Measurements from ENCODE around the gene GABARAP.
A peak's percentile ranks its signal among the peaks of the same experiment; 100 is the strongest.
"Not testable (repeated sequence)": the region's sequence is repeated elsewhere in the genome, so short reads cannot be mapped to it uniquely, and the experiment has no call there.

GABARAP gene

GRCh38 chr17:7260651-7261378 is 18.6 kb upstream of the GABARAP start:
- no peak for DNase-seq (ENCODE audit: low spot score)

DNA sequence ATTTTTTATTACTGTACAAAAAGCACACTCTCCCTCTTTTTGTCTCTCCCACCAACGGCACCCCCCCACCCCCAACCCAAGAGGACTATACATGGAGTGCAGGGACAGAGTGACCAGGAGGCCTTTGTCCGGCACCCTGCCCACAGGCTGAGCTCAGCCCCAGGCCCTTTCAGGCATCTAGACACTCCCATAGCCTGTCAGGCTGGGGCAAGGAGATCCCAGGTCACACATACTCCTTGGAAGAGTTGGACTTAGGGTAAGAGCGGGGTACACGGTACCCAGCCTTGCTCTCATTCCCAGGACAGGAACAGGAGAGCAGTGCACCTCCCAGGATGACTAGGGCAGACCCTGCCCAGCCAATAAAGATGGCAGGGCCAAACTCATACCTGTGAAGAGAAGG is 17.9 kb upstream of the GABARAP start:
- no peak for DNase-seq (ENCODE audit: low spot score)

DNA sequence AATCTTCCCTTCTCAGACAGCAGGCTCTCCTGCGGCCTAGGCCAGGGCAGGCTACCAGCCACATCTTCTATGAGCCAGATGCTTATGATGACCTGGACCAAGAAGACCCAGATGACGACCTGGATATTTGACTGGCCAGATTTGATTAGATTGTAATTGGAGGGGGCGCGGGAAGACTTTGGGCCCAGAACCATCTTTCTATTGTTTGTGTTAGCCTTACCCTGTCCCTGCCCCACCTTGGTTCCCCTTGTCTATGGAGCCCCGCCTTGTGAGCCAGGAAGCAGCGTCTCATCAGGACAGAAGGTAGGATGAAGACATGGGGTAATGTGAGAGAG is 17.3 kb upstream of the GABARAP start:
- DNase-seq (ENCODE audit: low spot score), result no peak

DNA sequence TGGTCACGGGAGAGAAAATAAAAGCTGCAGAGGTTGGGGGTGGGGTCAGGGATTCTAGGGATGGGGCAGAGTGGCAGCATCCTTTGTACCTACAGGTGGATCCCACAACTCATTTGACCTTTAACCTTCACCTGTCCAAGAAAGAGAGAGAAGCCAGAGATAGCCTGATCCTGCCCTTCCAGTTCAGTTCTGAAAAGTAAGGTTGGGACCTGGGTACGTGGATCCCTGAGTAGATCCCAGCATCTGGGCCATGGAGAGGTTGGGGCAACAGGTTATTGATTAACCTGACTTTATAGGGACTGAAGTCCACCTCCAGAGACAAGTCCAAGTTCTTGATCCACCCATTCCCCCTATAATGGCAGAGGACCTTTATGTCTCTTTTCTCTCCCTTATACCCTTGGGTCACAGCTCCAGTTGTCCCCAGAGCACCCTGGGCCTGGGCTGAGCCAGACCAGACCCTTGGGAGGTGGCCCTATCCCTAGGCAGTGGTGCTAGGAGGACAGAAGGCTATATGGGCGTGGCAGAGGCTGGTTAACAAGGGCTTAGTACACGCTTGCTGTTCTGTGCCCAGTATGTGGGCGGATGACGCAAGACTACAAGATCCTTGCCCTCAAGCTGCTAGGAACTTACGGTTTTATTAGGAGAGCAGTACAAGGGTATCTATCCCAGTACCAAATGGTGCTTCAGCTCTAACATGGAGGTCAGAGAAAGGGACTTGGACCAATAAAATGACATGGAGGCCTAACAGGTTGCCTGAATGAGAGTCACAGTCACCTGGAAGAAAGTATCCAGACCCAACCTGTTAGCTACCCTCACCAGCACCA is 16.7 kb upstream of the GABARAP start:
- peak; percentile 70 for DNase-seq (ENCODE audit: low spot score)

- DNase-seq (ENCODE audit: low spot score), result no peak
Measured at GRCh38 chr17:7256766-7257456, 14.7 kb upstream of the GABARAP start.

DNA sequence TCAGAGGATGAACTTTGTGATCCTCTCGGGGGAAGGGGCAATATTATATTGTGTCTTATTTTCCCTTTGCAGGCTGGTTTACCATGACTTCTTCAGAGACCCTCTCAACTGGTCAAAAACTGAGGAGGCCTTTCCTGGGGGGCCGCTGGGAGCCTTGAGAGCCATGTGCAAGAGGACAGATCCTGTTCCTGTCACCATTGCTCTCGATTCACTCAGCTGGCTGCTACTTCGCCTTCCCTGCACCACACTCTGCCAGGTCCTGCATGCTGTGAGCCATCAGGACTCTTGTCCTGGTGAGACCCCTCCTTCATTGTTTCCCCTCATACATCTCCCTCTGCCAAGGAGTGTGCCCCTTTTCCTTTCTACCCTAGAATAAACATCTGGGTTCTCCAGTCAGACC is 12.3 kb upstream of the GABARAP start:
- no peak for DNase-seq (ENCODE audit: low spot score)

GRCh38 chr17:7253082-7253481 is 10.8 kb upstream of the GABARAP start:
- no peak for DNase-seq (ENCODE audit: low spot score)

DNA sequence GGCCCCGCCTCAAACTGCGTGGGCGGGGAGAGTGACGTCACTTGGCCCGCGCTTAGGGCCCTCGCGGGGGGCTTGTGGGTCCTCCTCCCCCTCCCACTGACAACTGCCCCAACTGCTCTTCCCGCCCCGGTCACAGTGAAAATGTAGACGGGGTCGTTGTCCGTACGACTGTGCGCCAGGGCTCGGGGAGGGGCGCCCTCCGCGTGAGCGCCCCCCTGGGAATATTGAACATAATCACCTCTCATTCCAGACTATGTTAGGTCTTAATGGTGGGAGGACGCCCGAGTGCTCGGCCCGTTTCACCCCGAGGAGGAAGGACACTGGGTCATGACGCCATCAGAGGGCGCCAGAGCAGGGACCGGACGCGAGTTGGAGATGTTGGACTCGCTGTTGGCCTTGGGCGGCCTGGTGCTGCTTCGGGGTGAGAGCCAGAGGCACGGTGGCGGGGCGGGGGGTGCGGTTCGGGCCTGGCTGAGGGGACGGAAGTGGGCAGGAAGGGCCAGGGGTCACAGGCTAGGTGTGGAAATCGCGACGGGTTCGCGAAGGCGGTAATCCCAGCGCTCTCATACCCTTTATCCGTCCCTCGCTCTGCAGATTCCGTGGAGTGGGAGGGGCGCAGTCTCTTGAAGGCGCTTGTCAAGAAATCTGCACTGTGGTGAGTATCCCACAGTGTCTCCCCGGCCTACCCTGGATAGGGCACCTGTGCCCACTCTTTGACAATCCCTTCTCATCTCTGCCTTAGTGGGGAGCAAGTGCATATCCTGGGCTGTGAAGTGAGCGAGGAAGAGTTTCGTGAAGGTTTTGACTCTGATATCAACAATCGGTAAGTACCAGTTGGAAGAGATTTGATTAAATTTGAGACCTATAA is 10.2 kb upstream of the GABARAP start, which contains the start of gene ELP5:
Gene ELP5, plus strand, starts transcription at position 40 of the 868 bp plus-strand sequence. Its CDS starts 336 bp downstream, at position 376.
- DNase-seq (ENCODE audit: low spot score), result peak; percentile 84

GRCh38 chr17:7251661-7252175 is 9.5 kb upstream of the GABARAP start, which contains the start of gene CTDNEP1:
Gene CTDNEP1 (minus strand): TSS chr17:7251734. CDS start chr17:7251296, 438 bp downstream.
- peak; percentile 93 for DNase-seq (ENCODE audit: low spot score)

GRCh38 chr17:7250695-7251627 is 8.7 kb upstream of the GABARAP start:
- DNase-seq (ENCODE audit: low spot score), result no peak

DNA sequence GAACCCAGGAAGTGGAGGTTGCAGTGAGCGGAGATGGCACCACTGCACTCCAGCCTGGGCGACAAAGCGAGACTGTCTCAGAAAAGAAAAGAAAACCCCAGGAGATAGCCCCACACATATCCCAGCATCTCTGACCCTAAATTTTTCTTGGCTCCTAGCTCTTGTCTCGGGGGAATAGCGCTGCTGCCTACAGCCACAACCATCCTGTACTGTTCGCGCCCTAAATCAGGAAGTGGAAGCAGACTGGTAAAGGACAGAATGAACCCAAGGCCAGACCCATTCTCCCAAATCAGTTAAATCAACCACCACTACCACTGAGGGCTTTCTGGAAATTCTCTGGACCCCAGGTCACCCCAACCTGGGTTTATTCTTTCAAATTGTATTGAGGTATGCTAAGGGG is 7.6 kb upstream of the GABARAP start:
- DNase-seq (ENCODE audit: low spot score), result no peak

DNA sequence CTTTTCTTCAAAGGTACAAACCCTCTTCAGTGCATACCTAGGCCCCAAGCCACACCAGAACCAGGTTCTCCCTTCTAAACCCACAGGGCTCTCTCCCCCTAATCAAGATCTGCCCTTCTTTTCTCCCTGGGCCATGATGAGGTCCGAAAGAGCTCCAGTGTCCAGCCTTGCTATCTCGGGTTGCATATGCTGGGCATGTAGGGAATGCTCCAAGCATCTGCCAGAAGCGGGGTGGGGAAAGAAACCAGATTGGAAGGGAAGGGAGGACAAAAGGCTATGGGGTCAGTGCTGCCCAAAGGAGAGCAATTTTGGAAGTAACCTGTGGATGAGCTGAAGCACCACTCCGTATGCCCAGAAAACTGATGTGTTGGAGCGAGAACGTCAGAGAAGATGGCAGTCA is 7.0 kb upstream of the GABARAP start:
- DNase-seq (ENCODE audit: low spot score), result no peak

DNA sequence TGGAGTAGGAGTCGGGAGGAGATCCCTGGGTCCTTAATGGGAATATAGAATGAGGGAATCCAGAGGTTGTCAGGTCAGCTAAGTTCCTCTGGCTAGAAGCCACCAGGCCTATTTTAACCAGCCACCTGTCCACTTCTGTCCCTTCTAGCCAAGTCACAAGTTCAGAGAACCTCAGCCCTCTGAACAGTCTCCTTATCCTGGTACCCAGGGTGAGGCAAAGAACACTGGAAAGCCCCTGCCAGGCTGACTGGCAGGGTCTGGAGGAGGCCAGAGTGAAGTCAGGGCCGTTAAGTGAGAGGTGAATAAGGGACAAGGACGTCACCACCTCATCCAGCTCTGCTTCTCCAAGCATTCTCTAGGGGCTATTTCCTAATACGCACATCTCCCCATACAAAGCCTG is 6.5 kb upstream of the GABARAP start:
- DNase-seq (ENCODE audit: low spot score), result no peak

- DNase-seq (ENCODE audit: low spot score), result no peak
Measured at GRCh38 chr17:7246779-7247178, 4.5 kb upstream of the GABARAP start.

DNA sequence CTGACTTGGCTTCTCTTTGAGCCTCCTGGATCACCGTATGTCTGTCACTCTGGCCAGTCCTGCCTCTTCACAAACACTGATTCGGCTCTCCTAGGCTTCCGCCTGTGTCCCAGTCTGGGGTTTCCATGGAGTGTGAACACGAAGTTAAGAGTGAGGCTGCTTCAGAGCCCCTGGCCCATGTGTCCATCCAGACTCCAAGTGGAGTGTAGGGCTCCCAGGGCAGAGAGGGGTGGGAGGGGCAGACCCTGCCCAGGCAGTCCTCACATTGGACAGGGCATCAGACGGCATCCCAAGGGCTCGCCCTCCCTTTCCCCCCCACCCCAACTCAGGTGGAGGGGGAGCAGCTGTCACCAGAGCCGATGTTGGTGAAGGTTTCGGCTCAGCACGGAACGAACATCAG is 1.6 kb upstream of the GABARAP start:
- DNase-seq (ENCODE audit: low spot score), result not testable (repeated sequence)

GRCh38 chr17:7243453-7243729 is 1.1 kb upstream of the GABARAP start:
- DNase-seq (ENCODE audit: low spot score), result no peak

DNA sequence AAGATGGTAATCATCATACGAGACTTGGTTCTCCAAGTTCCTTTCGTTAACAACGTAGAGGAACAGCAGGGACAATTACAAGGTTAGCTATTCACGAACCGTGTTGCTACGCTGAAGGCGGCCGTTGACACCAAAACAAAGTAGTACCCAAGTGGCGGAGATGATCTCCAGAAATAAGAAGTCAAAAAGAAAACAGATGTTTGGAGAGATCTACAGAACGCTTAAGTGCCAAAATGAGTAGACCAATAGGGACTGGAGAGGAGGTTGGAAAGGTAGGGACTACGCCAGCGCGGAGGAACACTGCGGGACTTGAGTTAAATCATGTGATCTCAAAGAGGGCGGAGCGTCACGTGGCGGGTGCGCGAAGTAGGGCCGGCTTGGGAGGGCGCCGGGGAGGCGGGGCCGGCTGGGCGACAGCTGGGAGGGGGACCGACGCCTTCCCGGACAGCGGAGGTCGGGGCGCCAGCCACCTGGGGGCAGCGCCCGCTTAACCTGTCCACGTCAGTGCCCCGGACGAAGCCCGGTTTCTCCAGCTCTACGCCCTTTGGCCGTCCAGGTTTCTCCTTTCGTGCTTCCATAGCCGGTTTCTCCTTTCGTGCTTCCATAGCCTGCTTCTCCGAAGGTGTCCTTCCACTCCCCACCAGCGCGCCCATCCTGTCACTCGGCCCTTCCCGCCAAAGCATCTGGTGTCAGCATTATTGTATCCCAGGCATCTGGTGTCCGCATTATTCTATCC is 636 bp upstream of the GABARAP start:
- peak; percentile 86 for DNase-seq (ENCODE audit: low spot score)

DNA sequence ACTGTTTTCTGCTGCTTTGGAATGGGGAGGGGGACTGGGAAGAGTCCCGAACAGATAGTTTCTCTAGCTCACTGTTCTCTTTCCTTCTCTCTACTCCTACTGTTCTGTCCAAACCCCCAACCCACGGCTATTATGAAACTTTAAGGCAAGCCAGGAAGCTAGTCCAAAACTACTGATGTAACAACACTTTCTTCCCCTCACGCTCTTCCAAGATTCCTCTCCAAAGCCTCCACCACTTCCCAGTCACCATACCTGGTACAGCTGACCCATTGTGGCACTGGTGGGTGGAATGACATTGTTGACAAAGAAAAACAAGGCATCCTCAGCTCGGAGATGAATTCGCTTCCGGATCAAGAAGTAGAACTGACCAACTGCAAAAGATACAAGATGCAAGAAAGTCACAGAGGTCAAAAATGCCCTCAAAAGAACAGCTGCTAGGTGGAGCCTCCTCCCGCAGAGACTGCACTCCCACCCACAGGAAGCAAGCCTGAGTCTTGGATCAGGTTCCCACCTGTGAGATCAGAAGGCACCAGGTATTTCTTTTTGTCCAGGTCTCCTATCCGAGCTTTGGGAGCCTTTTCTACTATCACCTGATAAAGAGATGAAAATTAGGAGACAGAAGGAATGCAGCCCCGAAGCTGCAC is 1.0 kb downstream of the GABARAP start:
- no peak for DNase-seq (ENCODE audit: low spot score)

DNA sequence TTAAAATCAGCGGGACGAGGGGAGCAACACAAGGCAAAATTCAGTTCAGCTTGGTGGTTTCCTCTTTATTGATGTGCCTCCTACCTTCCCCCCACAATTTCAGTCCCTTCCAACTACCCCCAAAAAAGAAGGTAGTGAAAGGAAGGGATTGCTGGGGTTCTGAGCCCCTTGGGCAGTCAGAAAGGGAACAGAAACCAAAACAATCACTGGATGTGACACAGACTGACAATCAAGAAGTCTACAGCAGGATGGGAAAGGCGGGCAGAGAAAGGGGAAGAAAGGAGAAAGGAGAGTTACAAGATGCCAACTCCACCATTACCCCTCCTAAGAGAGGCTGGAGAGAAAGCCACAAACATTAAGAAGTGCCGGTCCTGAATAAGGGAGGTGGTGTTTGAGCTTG is 1.9 kb downstream of the GABARAP start:
- DNase-seq (ENCODE audit: low spot score), result no peak
